ENCODE measurements around the gene ACOT7.

DNA sequence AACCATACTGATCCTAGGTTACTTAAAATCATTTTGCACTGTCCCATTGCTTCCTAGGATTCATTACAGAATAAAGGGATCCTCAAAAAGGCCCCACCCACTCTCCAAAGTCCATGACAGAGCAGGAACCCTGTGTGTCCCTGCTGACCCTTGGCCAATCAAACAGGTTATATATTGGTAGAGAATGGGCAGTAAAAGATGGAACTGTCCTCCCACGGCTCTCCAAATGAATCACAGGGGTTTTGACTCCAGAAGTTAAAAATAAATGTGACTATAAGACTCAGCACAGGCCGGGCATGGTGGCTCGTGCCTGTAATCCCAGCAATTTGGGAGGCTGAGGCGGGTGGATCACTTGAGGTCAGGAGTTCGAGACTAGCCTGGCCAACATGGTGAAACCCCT, 65.5 kb downstream of the ACOT7 start:
- TF ChIP-seq, protein P1, sequence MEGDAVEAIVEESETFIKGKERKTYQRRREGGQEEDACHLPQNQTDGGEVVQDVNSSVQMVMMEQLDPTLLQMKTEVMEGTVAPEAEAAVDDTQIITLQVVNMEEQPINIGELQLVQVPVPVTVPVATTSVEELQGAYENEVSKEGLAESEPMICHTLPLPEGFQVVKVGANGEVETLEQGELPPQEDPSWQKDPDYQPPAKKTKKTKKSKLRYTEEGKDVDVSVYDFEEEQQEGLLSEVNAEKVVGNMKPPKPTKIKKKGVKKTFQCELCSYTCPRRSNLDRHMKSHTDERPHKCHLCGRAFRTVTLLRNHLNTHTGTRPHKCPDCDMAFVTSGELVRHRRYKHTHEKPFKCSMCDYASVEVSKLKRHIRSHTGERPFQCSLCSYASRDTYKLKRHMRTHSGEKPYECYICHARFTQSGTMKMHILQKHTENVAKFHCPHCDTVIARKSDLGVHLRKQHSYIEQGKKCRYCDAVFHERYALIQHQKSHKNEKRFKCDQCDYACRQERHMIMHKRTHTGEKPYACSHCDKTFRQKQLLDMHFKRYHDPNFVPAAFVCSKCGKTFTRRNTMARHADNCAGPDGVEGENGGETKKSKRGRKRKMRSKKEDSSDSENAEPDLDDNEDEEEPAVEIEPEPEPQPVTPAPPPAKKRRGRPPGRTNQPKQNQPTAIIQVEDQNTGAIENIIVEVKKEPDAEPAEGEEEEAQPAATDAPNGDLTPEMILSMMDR (IDR thresholded peaks at IDR 0.05): no peak
- no peak for TF ChIP-seq EZH2 (IDR thresholded peaks at IDR 0.05; ENCODE audit: borderline replicate concordance, insufficient read depth, low read depth, low read length, poor library complexity, severe bottlenecking)
